ENCODE data around the gene VSTM2B. TPM values are rescaled to one million over a fixed set of nuclear protein-coding genes. Genes with fewer than 3 reads are reported as not detected.

Gene VSTM2B
- total and polyA plus RNA-seq, 4 donors: not detected

DNA sequence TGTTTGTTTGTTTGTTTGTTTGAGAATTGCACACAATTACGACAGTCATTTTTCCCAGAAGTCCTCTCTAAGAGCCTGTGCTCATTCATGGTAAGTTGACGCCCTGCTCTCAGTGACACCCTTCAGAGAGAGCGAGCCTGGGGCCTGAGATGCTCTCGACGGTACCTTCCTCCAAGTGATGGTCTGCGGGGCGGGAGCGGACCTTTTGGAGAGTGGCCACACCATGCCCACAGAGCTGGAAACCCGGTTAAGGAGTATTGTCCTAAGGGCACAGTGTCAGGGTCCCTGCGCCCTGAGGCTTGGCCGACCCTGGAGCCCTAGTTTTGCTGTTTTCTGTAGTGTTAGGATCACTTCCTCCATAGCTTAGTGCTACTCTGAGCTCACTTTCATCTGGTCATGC, 83.8 kb downstream of the VSTM2B start:
- intact Hi-C loops (cut with DNase I): loop anchor here (1.0 to 5.0 kb wide), 4 partner anchors 58 to 107 kb away; partner anchors contain the start of gene PLEKHF1 (in 1 of the 2)
- peaks cover 0 to 19% of the 10 kb centered on the region in 2 donors for H3K36me3 ChIP-seq (ENCODE audit: control insufficient read depth in 1 of 2, insufficient read depth in 2 of 2, low read length in 1 of 2)
- H3K4me3 ChIP-seq (ENCODE audit: low read length in 2 of 2): no peak overlapping the region
- 89 to 90% methylated on average over 11 of the region's 11 CpGs for WGBS, 2 donors
- H3K27ac ChIP-seq (ENCODE audit: low read depth in 1 of 2, low read length in 2 of 2): no peak overlapping the region
- no peaks in the 10 kb centered on the region for H3K4me1 ChIP-seq (ENCODE audit: control insufficient read depth in 1 of 2, insufficient read depth in 2 of 2, low read length in 2 of 2)
- DNase-seq: no peak
- ATAC-seq (ENCODE audit: low FRiP score): no peak
- H3K27me3 ChIP-seq (ENCODE audit: control insufficient read depth in 1 of 2, insufficient read depth in 2 of 2, low read length in 1 of 2): no peaks in the 10 kb centered on the region
- no peaks in the 10 kb centered on the region for H3K9me3 ChIP-seq (ENCODE audit: control insufficient read depth, low read length)

DNA sequence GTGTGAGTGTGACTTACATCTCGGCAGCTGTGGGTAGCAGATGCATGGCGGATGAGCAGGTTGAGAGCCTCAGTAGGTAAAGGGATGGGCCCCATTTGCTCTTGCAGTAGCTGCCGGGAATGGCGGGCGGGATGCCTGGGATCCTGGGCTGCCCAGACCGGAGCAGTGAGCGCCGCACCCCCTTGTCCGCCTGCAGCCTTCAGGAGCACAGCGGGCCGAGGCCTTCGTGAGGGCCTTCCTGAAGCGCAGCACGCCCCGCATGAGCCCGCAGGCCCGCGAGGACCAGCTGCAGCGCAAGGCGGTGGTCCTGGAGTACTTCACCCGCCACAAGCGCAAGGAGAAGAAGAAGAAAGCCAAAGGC, 84.4 kb downstream of the VSTM2B start:
- intact Hi-C loops (cut with DNase I): loop anchor here (1.0 to 5.0 kb wide), 4 partner anchors 57 to 107 kb away; partner anchors contain the start of gene PLEKHF1 (in 1 of the 2)
- no peak overlapping the region for H3K4me3 ChIP-seq (ENCODE audit: low read length in 2 of 2)
- no peak for DNase-seq

DNA sequence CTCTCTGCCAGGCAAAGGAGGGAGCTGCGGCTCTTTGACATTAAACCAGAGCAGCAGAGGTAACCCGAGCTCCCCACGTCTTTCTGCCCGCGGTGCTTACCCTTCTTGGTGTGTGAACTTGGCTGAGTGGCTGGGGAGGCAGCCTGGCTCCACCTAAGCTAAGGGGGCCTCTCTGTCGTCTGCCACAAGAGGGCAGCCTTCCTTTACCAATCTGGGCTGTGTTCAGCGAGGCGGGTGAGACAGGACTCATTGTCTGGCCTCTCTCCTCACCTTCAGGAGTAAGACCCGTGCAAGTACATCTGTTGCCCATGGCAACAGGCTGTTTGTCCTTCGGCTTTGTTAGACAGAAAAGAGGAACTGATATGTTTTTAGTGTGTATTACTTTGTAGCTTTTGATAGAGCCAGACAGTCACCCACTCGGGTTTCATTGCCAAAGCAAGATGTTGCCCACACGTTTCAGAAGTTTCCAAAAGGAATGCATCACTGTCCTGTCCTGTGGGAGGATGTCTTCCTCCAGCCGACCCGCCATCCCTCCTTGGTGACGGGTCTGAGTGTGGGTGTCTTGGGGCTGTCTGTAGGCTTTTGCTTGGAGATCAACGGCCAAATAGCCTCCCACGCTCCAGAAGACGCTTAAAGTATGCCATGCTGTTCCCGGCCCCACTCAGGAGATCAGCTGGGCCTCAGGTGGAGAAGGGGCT, 84.9 kb downstream of the VSTM2B start:
- H3K27ac ChIP-seq (ENCODE audit: low read depth in 1 of 2, low read length in 2 of 2): no peak overlapping the region
- H3K4me3 ChIP-seq (ENCODE audit: low read length in 2 of 2): no peak overlapping the region
- WGBS, 2 donors: 32 to 35% methylated on average over 19 of the region's 19 CpGs
- no peaks in the 10 kb centered on the region for H3K27me3 ChIP-seq (ENCODE audit: control insufficient read depth in 1 of 2, insufficient read depth in 2 of 2, low read length in 1 of 2)
- no peaks in the 10 kb centered on the region for H3K9me3 ChIP-seq (ENCODE audit: control insufficient read depth, low read length)
- H3K36me3 ChIP-seq (ENCODE audit: control insufficient read depth in 1 of 2, insufficient read depth in 2 of 2, low read length in 1 of 2): peaks cover 0 to 19% of the 10 kb centered on the region in 2 donors
- intact Hi-C loops (cut with DNase I): loop anchor here (1.0 to 5.0 kb wide), 4 partner anchors 57 to 106 kb away; partner anchors contain the start of gene PLEKHF1 (in 1 of the 2)
- no peaks in the 10 kb centered on the region for H3K4me1 ChIP-seq (ENCODE audit: control insufficient read depth in 1 of 2, insufficient read depth in 2 of 2, low read length in 2 of 2)
- peak; percentile 87 to 91 for DNase-seq
- ATAC-seq (ENCODE audit: low FRiP score): peak; percentile 88

More for the DNA sequence above, 84.4 kb downstream of the VSTM2B start:
- Histone ChIP-seq H3K27me3 (ENCODE audit: control insufficient read depth in 1 of 2, insufficient read depth in 2 of 2, low read length in 1 of 2) (no peaks in the 10 kb centered on the region), H3K9me3 (ENCODE audit: control insufficient read depth, low read length) (no peaks in the 10 kb centered on the region), H3K27ac (ENCODE audit: low read depth in 1 of 2, low read length in 2 of 2) (no peak overlapping the region), H3K4me1 (ENCODE audit: control insufficient read depth in 1 of 2, insufficient read depth in 2 of 2, low read length in 2 of 2) (no peaks in the 10 kb centered on the region), H3K36me3 (ENCODE audit: control insufficient read depth in 1 of 2, insufficient read depth in 2 of 2, low read length in 1 of 2) (peaks cover 0 to 19% of the 10 kb centered on the region in 2 donors)
- no peak for ATAC-seq (ENCODE audit: low FRiP score)
- 78 to 79% methylated on average over 22 of the region's 22 CpGs for WGBS, 2 donors

GRCh38 chr19:29612121-29612520, 86.3 kb downstream of the VSTM2B start:
- H3K4me3 ChIP-seq (ENCODE audit: low read length in 2 of 2): no peak overlapping the region
- peak in 1 of 2 donors; percentile 44 for DNase-seq
- WGBS, 2 donors: 93 to 95% methylated on average over 9 of the region's 9 CpGs
- H3K4me1 ChIP-seq (ENCODE audit: control insufficient read depth in 1 of 2, insufficient read depth in 2 of 2, low read length in 2 of 2): no peaks in the 10 kb centered on the region
- peaks cover 0 to 19% of the 10 kb centered on the region in 2 donors for H3K36me3 ChIP-seq (ENCODE audit: control insufficient read depth in 1 of 2, insufficient read depth in 2 of 2, low read length in 1 of 2)
- H3K9me3 ChIP-seq (ENCODE audit: control insufficient read depth, low read length): no peaks in the 10 kb centered on the region
- no peak overlapping the region for H3K27ac ChIP-seq (ENCODE audit: low read depth in 1 of 2, low read length in 2 of 2)
- ATAC-seq (ENCODE audit: low FRiP score): no peak
- intact Hi-C loops (cut with DNase I): loop anchor here in 1 of 2 donors (5.0 kb wide), 1 partner anchor 55 kb away; the partner anchor contains the start of gene PLEKHF1
- H3K27me3 ChIP-seq (ENCODE audit: control insufficient read depth in 1 of 2, insufficient read depth in 2 of 2, low read length in 1 of 2): no peaks in the 10 kb centered on the region

DNA sequence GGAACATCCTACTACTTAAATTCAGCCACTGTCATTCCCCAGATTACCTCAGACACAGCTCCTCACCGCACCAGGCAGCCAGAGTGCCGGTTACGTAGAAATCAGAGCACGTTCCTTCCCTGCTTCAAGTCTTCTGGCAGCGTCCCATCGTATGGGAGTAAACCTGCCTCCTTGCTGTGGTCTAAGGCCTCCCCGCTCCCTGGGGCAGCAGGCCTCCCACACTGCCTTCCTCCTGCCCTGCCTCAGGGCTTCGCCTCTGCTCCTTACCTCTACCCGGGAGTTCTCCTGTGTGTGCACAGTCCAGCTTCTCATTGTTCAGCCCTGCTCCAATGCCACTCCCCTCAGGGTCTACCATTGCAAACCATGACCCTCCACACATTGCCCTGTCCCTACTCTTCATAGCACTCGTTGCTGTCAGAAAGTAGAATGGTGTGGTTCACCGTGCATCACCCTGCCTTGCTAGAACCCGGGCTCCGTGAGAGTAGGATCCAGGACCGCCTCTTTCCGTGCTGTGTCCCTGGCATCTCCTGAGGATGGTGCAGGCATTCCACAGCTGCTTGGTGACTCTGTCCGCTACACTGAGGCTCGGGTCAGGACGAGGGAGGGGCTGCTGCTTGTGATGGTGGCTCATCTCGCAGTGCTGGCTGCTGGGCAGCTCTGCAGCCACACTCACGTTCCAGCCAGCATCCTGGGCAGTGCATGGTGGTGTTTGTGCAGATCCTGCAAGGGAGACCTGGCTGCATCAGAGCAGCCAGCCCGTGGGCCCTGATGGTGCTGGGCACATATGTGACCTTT, 87.2 kb downstream of the VSTM2B start:
- no peaks in the 10 kb centered on the region for H3K4me1 ChIP-seq (ENCODE audit: control insufficient read depth in 1 of 2, insufficient read depth in 2 of 2, low read length in 2 of 2)
- H3K4me3 ChIP-seq (ENCODE audit: low read length in 2 of 2): no peak overlapping the region
- no peak for ATAC-seq (ENCODE audit: low FRiP score)
- peaks cover 0 to 19% of the 10 kb centered on the region in 2 donors for H3K36me3 ChIP-seq (ENCODE audit: control insufficient read depth in 1 of 2, insufficient read depth in 2 of 2, low read length in 1 of 2)
- H3K27me3 ChIP-seq (ENCODE audit: control insufficient read depth in 1 of 2, insufficient read depth in 2 of 2, low read length in 1 of 2): no peaks in the 10 kb centered on the region
- no peak overlapping the region for H3K27ac ChIP-seq (ENCODE audit: low read depth in 1 of 2, low read length in 2 of 2)
- peak in 1 of 2 donors; percentile 69 for DNase-seq
- no peaks in the 10 kb centered on the region for H3K9me3 ChIP-seq (ENCODE audit: control insufficient read depth, low read length)
- intact Hi-C loops (cut with DNase I): loop anchor here in 1 of 2 donors (5.0 kb wide), 1 partner anchor 54 kb away; the partner anchor contains the start of gene PLEKHF1
- 89% methylated on average over 21 of the region's 21 CpGs for WGBS, 2 donors

DNA sequence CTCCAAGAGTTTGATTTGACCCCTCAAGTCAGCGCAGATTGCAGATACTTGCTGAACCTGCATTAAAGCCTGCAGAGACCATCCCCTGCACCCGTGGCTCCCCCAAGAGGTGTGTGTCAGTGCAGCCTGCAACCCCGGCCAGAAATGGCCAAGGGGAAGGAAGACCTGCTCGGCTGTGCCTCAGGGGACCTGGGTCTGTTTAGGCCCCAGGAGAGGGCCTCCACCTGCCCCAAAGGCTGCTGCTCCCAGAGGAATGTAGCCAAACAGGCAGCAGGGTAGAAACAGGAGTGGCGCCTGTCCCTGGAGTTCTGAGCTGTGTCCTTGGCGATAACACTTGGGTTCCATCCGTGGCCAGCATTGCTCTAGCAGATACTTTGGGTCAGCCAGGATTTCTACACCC, 88.3 kb downstream of the VSTM2B start:
- no peak overlapping the region for H3K27ac ChIP-seq (ENCODE audit: low read depth in 1 of 2, low read length in 2 of 2)
- no peaks in the 10 kb centered on the region for H3K27me3 ChIP-seq (ENCODE audit: control insufficient read depth in 1 of 2, insufficient read depth in 2 of 2, low read length in 1 of 2)
- H3K4me3 ChIP-seq (ENCODE audit: low read length in 2 of 2): no peak overlapping the region
- peaks cover 0 to 19% of the 10 kb centered on the region in 2 donors for H3K36me3 ChIP-seq (ENCODE audit: control insufficient read depth in 1 of 2, insufficient read depth in 2 of 2, low read length in 1 of 2)
- ATAC-seq (ENCODE audit: low FRiP score): no peak
- no peaks in the 10 kb centered on the region for H3K4me1 ChIP-seq (ENCODE audit: control insufficient read depth in 1 of 2, insufficient read depth in 2 of 2, low read length in 2 of 2)
- intact Hi-C loops (cut with DNase I): loop anchor here in 1 of 2 donors (5.0 kb wide), 1 partner anchor 53 kb away; the partner anchor contains the start of gene PLEKHF1
- peak in 1 of 2 donors; percentile 56 for DNase-seq
- WGBS, 2 donors: 89 to 91% methylated on average over 7 of the region's 7 CpGs
- no peaks in the 10 kb centered on the region for H3K9me3 ChIP-seq (ENCODE audit: control insufficient read depth, low read length)

Other genes starting within 250 kb of the VSTM2B start
- gene POP4, start 80.3 kb downstream of the VSTM2B start, total RNA-seq: 10 to 100 TPM; 34.2 to 39.2 TPM
- gene POP4, start 80.3 kb downstream of the VSTM2B start, polyA plus RNA-seq: 10 to 100 TPM; 66.1 to 72.5 TPM
- 10 to 100 TPM; 10.8 to 17.5 TPM for gene PLEKHF1, start 139.5 kb downstream of the VSTM2B start, total RNA-seq
- gene PLEKHF1, start 139.5 kb downstream of the VSTM2B start, polyA plus RNA-seq: 10 to 100 TPM in 1 of 2 donors, 1 to 10 TPM in 1; 9.9 to 17.2 TPM
- 10 to 100 TPM; 26.4 to 32.8 TPM for gene C19orf12, start 189.3 kb downstream of the VSTM2B start, total RNA-seq
- gene C19orf12, start 189.3 kb downstream of the VSTM2B start, polyA plus RNA-seq: 10 to 100 TPM; 14.3 to 19.5 TPM

All from aorta (tissue), 5 donors.